Right ventricle myocardium inferior (tissue), 1 donor: ENCODE measurements around the gene S1PR5. TPM values are rescaled to one million over a fixed set of nuclear protein-coding genes. Genes with fewer than 3 reads are reported as not detected.

Experiments
- ATAC-seq: fragments of 200-7000 bp; cut with Tn5 transposase; one replicate; pipeline ENCODE4 v1.9.1; 2020; ENCODE audit warnings: mild to moderate bottlenecking, moderate library complexity
- DNase-seq: peaks from one replicate; pipeline ENCODE4 v3.0.0; 2021; ENCODE audit errors: missing footprints
- intact Hi-C: fragments of 100-400 bp; cut with DNase I; formaldehyde crosslinking; loops from one replicate; pipeline ENCODE4 v1.11.0; 2022
- total RNA-seq: library from RNA; stranded (reverse); fragmentation: NEBNext Ultra II Directional; extraction: Animal tissue kit (Norgen Biotek cat#: 25700); gene quantifications from one replicate; pipeline ENCODE4 v1.2.1, GENCODE V29; 2021
- donor health status: DM: no; HTN: yes; CAD: no; lungs with severe emphysema.

Gene S1PR5
- total RNA-seq, 1 donor from 2014 or later, result 0.27 TPM

DNA sequence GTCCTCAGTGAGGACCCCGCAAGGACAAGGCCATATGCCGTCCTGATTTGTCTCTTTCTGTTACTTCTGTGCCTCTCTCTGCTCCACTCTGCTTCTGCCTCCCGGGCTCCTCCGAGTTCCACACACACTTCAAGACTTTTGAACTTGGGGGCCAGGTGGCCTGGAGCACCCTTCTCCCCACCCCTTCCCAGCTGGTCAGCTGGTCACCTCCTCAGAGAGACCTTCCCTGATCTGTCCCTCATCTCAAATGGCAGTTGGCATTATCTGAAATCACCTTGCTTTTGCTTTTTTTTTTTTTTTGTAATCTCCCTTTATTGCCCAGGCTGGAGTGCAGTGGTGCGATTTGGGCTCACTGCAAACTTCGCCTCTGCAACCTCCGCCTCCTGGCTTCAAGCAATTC lies 2.2 kb upstream of the S1PR5 start:
- ATAC-seq, result no peak
- no peak for DNase-seq
- intact Hi-C loops, result no loop called here

DNA sequence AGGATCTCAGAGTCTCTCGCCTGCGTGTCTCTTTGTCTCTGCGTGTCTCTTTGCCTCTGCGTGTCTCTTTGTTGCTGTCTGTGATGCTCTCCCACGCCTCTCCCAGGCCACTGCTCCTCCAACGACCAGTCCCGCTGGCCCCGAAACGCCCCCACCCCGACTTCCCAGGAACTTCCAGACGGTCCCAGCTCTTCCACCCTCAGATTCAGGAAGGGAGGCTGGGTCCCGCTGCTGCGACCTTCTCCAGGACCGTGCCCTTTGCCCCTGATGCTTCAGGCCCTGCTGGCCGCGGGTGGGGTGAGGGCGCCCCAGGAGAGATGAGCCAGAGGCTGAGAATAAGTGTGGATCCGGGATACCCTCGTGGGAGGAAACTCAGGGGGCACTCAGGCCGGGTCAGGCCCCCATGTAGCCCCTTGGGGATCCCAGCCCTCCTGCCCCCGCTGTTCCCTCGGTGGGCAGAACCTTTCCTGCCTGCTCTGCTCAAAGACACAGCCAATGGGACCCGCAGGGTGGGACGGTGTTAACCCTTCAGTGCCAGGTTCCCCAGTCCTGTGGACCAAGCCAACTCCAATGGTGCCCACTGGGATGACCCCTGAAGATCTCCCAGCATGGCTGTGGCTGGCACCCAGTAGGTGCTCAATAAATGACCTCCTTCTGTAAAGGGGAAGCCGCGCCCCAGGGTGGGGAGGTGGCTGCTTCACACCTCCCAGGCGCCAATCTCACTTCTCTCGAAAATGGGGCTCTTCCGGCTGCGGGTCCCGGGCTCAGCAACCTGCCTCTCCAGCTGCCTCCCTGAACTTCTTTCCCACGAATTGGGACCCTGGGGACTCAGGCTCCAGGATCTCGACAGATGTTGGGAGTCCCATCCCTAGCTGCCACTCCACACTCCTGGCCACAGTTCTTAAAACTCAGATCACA lies 1.5 kb upstream of the S1PR5 start:
- no peak for DNase-seq
- intact Hi-C loops, result no loop called here
- peak; percentile 9 for ATAC-seq

DNA sequence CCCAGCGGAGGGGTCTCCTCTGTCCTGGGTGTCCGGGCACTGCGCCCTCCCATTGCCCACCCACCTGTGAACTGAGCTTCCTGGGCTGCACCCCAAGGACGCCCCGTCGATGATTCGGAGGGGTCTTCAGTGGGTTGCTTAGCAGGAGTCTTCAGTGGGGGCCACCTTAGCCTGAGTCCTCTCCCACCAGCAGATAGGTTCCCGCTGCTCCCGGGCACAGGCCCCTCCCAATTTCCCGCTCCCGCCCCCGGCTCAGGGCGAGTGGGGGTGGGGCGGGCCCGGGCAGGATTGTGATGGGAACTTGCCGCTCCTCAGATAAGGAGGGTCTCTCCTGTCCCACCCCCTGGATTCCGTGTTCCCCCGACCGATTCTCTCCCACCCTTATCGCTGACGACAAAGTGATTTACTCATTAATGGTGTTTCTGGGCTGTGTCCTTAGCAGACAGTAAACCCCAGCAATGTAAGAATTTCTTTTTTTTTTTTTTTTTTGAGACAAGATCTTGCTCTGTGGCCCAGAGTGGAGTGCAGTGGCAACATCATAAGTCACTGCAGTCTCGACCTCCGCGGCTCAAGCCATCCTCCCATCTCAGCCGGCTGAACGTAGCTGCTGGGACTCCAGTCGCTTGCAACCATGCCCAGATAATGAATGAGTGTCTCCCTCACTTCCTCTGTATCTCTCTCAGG lies 655 bp upstream of the S1PR5 start:
- no peak for DNase-seq
- peak; percentile 32 for ATAC-seq
- intact Hi-C loops, result no loop called here

DNA sequence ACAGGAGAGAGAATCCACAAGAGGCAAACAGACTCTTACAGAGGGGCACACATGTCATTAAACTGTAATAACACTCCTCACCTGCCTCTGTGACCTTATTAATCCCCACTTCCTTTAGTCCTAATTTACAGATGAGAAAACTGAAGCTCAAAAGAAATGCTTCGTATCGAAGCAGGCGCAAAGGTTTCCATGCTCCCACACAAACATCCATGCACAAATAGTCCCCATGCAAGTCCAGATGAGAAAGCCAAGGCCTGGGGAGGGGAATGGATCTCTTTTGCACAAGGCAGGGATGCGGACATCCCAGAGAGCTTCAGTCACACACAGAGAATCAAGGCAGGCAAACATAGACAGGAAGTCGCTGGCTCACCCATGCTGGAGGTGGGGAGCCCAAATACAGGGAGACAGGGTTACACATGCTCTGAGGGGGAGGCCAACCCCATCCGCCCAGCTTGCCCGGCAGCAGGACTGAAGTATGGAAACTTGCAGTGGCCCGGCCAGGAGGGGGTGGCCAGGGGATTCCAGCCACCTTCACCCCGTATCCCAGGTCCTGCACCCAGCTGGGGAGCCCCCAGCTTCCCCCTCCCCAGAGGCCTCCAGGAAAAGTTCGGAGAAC lies 468 bp downstream of the S1PR5 start:
- ATAC-seq (no peak), DNase-seq (no peak)
- intact Hi-C loops, result no loop called here

DNA sequence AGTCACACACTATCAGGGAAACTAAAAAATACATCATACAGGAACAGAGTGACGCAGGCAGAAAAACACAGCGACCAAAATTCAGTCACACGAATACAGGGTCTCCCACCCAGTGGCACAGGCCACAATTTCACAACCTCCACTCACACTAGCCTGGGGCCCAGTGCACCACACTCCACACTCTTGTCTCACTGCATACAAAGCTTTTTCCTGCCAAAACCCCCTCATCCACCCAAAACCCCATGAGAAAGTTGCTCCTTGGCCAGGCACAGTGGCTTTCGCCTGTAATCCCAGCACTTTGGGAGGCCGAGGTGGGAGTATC lies 1.2 kb downstream of the S1PR5 start:
- no peak for ATAC-seq
- intact Hi-C loops, result no loop called here
- DNase-seq, result no peak

DNA sequence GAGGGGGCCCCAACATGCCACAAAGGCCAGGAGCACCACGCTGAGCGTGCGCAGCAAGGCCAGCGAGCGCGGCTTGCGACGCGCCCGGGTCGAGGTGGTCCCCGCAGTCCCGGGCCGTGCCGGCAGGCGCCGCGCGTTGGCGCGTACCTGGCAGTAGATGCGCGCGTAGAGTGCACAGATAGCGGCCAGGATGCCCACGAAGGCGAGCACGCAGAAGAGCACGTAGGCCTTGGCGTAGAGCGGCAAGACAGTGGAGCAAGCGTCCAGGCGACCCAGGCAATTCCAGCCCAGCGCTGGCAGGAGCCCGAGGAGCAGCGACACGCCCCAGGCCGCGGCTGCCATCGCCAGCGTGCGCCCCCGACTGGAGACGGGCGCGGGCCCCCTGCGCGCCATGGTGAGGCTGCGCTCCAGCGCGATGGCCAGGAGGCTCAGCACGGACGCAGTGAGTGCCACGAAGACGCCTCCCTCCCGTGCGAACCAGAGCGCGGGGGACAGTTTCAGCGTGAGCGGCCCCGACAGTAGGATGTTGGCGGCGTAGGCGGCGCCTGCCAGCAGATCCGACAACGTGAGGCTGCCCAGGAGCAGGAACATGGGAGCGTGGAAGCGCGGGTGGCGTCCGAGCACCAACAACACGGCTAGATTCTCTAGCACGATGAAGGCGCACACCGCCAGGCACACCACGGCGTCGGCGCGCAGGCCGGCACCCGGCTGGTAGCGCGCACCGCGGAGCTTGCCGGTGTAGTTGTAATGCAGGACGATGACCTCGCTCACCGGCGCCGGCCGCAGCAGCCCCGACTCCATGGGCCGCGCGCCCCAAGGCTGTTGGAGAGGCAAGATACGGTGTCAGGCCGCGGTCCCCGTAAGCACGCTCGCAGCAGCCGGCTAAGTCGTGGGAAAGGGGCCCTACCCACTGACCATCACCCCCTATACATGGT lies 2.8 kb downstream of the S1PR5 start:
- ATAC-seq (no peak), DNase-seq (no peak)
- intact Hi-C loops, result no loop called here

DNA sequence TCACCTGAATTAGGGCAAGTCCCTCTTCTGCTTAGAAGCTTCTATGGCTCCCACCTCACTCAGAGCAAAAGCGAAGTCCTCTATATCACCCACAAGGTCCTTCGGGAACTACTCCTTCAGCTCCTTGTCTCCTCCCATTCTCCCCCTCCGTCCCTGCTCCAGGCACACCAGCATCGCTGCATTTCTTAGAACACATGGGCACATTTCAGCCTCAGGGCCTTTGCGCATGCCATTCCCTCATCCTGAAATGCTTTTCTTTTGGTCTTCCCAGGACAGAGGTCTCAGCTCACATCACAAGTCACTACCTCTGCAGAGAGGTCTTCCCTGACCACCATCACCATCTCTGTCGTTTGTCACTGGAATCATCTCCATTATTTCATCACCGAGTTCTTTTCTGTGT lies 4.0 kb downstream of the S1PR5 start:
- ATAC-seq (no peak), DNase-seq (no peak)
- intact Hi-C loops, result no loop called here

DNA sequence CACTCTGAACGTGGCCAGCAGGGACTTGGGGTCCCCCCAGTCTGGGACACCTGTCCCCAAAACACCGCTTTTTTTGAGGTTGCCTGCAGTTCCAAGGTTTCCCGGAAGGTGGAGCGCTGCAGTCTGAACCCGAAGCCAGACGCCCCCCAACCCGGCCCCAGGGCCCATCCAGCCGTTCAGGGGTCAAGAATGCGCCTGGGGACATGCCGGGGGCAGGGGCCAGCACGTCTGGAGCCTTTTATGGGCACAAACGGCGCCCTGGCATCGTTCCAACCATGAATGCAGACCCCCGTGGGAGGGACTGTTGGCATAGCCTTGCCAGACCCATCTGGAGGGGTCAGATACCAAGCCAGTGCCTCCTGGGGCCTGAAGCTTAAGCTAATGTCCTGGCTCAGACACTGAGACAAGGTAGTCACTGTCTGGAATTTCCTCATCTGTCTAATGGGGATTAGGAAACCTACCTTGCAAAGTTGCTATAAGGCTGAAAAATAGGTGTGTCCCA lies 6.9 kb downstream of the S1PR5 start:
- ATAC-seq, result no peak
- intact Hi-C loops, result no loop called here
- DNase-seq, result no peak

DNA sequence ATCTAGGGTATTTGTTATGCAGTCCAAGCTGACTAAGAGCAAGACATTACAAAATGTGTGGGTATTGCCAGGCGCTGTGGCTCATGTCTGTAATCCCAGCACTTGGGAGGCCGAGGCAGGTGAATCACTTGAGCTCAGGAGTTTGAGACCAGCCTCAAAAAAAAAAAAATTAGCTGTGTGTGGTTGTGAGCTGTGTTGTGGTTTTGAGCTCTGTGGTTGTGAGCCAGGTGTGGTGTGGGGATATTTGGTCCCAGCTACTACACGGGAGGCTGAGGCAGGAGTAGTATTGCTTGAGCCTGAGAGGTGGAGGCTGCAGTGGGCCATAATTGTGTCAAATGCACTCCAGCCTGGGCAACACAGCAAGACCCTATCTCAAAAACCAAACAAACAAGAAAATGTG lies 8.5 kb downstream of the S1PR5 start:
- no peak for ATAC-seq
- intact Hi-C loops, result no loop called here

DNA sequence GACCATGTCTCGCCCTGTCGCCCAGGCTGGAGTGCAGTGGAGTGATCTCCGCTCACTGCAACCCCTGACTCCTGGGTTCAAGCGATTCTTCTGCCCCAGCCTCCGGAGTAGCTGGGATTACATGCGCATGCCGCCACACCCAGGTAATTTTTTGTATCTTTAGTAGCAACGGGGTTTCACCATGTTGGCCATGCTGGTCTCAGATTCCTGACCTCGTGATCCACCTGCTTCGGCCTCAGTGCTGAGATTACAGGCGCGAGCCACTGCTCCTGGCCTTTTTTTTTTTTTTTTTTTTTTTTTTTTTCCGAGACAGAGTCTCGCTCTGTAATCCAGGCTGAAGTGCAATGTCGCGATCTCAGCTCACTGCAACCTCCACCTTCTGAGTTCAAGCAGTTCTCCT lies 9.2 kb downstream of the S1PR5 start:
- DNase-seq, result no peak
- no peak for ATAC-seq
- intact Hi-C loops, result no loop called here

More for the DNA sequence above, 8.5 kb downstream of the S1PR5 start:
- DNase-seq, result no peak

DNA sequence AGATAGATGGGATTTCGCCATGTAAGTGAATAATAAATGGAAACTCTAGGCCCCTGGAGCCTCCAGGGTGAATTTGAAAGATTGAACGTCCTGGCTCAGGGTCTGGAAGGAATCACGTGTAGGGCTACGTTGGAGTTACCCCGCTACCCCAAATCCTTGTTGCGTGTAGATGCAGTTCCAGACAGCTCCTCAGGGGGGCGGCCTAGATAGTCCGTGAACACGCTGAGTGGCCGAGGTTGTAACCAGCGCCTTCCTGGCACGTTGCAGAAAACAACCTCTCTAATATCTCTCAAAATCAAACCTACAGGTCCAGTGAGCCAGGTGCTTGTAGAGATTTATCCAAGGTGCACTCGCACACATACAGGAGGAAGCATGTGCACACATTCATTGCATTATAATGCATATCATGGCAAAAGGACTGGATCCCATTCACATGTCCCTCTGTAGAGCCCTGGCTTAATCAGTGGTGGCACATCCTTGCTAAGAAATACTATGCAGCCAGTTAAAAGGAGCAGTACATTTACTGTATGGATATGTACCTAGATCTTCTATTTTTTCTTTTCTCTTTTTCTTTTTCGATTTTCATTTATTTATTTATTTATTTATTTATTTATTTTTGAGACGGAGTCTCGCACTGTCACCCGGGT lies 11.5 kb downstream of the S1PR5 start:
- peak; percentile 80 for DNase-seq
- no peak for ATAC-seq
- intact Hi-C loops, result no loop called here

DNA sequence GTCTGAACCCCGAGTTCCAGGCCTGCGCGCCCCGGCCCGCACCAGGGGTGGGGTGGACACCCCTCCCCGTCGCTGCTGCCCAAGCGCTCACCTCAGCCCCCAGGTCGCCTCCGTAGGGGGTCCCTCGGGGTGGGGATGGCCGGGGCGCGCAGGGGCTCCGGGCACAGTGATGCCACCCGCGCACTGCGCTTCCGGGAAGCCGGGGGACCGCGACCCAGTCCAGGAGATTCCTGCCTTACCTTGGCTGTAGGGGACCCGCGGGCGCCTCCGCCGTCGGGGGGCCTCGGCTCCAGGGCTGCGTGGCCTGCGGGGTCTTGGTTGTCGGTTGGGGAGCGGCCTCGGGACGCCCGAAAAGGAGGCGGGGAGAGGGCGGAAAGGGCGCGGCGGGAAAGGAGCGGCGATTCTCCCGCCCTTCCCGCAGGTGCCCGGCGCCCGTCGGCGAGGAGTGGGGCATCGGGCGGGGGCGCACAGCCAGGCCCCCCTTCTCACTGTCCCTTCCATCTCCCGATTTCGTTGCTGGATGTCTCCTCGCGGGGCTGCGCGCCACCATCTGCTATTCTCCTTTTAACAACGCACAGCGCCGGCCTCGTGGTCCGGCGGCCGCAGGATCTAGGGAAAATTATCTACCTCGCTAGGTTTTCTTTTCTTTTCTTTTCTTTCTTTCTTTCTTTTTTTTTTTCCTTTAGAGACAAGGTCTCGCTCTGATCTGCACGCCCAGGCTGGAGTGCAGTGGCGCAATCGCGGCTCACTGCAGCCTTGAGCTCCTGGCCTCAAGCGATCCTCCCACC lies 14.1 kb downstream of the S1PR5 start, which contains the start of gene KEAP1:
Gene KEAP1, minus strand, starts transcription at position 355 of the 788 bp plus-strand sequence. CDS start 3,323 bp downstream, outside the sequence.
- intact Hi-C loops, result loop anchor here (5.0 kb wide), 1 partner anchor 64 kb away; the partner anchor contains the start of genes CDKN2D and KRI1
- DNase-seq (peak; percentile 77), ATAC-seq (peak; percentile 19)

DNA sequence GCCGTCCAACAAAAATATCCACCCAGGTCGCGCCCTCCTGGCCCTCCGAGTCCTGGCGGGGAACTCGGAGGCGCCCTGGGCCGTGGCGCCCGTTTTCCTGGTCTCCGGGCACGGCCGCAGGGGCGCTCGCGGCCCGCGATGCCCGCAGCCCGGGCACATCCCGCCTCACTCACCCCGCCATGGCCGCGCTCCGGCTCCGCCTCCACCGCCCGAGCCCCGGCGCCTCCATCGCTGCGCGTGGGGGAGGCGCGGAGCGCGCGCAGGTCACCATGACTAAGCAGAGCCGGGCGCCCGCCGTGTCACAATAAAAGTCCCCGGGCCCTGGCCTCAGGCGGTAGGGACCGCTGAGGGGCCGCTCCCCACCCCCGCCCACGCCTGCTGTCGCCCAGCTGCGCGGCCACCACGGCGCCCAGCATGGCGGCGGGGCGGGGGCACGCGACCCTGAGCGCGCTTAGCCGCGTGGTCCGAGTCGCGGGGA lies 14.7 kb downstream of the S1PR5 start:
- ATAC-seq (peak; percentile 96), DNase-seq (peak; percentile 96)
- intact Hi-C loops, result loop anchor here (5.0 kb wide), 1 partner anchor 65 kb away; the partner anchor contains the start of genes CDKN2D and KRI1

DNA sequence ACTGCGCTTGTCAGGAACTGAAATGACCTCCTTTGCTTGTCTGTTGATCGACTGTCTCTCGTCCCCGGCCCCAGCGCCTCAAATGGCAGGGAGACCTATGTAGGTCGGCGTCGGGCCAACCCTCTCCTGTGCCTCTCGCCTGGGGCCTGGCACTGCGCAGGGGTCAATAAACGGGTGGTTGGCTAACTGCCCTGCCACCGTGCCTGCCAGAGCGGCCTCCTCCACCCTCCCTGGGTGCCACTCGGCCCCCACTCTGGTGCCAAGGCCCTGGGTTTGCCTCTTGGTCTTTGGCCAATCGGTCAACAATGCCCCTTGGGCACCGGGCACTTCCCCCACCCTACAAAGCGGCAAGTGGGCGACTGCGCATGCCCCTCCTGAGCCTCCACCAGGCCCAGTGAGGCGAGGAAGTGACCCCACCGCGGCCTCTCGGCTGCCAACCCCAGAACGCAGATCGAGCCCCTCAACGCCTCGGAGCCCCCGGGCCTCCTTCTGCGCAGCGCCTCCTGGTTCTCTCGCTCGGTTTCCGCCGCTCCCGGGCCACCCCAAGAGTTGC lies 15.2 kb downstream of the S1PR5 start:
- intact Hi-C loops, result loop anchor here (5.0 kb wide), 1 partner anchor 65 kb away; the partner anchor contains the start of genes CDKN2D and KRI1
- peak; percentile 72 for ATAC-seq
- peak; percentile 92 for DNase-seq

DNA sequence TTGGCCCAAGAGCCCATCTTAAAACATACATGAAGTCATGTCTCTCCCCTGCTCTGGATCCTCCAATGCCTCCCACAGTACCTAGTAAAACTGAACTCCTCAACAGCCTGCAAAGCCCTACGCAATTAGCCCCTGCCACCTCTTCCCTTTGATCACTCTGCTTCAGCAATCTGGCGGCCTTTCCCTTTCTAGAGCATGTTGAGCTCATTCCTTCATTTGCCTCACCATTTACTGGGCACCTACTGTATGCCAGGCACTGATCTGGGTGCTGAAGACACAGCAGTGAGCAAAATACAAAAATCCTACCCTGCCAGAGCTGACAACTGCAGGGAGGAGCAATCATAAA lies 17.0 kb downstream of the S1PR5 start:
- ATAC-seq (no peak), DNase-seq (no peak)
- intact Hi-C loops, result loop anchor here (5.0 kb wide), 1 partner anchor 67 kb away; the partner anchor contains the start of genes CDKN2D and KRI1

DNA sequence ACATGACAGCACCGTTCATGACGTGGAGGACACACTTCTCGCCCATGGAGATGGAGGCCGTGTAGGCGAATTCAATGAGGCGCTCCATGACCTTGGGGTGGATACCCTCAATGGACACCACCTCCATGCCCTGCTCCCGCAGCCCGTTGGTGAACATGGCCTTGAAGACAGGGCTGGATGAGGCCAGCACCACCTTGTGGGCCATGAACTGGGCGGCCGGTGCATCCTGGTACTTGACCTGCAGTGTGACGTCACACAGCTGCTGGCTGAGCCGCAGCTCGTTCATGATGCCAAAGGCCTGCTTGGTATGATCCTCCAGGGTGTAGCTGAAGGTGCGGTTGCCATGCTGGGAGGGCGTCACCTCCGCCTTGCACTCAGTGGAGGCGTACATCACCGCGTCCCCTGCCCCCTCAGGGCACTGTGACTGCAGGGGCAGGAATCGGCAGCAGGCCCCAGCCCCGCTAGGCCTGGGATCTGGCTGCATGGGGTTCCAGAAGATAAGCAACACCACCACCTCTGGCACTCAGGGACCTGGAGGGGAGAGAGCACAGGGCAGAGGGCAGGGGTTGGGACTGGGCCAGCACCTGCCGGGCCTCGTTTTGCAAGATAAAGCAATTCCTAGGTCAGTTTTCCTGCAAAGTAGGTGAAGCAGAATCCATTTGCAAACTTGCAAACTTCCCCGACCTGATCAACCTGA lies 17.5 kb downstream of the S1PR5 start:
- ATAC-seq (no peak), DNase-seq (no peak)
- intact Hi-C loops, result loop anchor here (5.0 kb wide), 1 partner anchor 68 kb away; the partner anchor contains the start of genes CDKN2D and KRI1
